ENCODE measurements around the gene AP5Z1. TPM values are rescaled to one million over a fixed set of nuclear protein-coding genes. Genes with fewer than 3 reads are reported as not detected.

Gene AP5Z1
- total RNA-seq, 1 experiment from 2014 or later: 35.6 TPM

DNA sequence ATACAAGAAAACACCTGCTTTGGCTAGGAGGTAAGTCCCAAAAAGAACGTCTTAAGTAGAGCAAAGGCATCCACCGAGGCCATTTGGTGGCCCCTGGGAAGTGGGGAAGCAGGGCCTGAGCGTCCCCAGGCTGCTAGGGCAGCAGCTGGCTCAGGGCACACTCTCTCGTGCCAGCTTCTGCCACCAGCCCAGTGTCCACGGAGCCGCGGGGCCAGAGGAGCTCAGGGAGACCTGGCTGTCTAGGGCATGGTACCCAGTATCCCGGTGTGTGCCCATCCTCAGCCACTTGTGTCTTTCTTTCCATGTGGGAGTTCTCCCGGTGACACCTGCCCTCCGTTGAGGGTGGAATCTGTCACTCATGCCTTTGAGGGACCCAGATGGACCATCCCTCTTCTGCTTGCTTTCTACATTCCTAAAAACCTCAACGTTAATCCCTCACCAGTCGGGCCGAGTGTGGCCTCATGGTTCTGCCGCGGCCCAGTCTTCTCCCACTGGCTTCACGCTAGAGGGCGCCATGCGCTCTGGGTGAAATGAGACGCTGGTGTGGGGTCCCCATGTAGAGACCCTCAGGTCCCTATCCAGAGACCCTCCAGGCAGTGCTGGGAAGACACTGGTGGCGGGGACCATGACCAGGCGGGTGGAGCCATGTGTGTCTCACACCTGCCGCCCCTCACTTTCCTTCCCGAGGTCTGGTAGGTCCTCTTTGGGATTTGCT, 9.5 kb upstream of the AP5Z1 start:
- TF ChIP-seq EZH2 (IDR thresholded peaks at IDR 0.05; ENCODE audit: borderline replicate concordance, low read depth, low read length, poor library complexity, severe bottlenecking): no peak
- no peak; the same call in 1 of the 2 replicates for TF ChIP-seq CTCF (conservative IDR thresholded peaks at IDR 0.05; ENCODE audit: low read depth, low read length)
- DNase-seq (ENCODE audit: low spot score): no peak
- Histone ChIP-seq H3K27ac (ENCODE audit: low read depth, low read length, poor library complexity, severe bottlenecking) (no peak overlapping the region), H3K36me3 (ENCODE audit: insufficient read depth, low read length, poor library complexity, severe bottlenecking) (peaks cover 26% of the 10 kb centered on the region), H3K4me3 (ENCODE audit: low read depth, low read length, poor library complexity, severe bottlenecking) (no peak overlapping the region), H3K4me1 (ENCODE audit: insufficient read depth, low read length, poor library complexity, severe bottlenecking) (no peaks in the 10 kb centered on the region), H3K27me3 (replicated peaks; ENCODE audit: insufficient read depth, low read depth, low read length, poor library complexity) (no peaks in the 10 kb centered on the region), H3K9me3 (ENCODE audit: low read depth, low read length, poor library complexity, severe bottlenecking) (no peaks in the 10 kb centered on the region)
- intact Hi-C loops (cut with micrococcal nuclease; ENCODE audit: unreplicated experiment): no loop called here
- BruUV-seq (replicated peaks): no TSS peak
- ChIA-PET CTCF (interaction anchor here (0.6 kb wide), 1 partner anchor 9 kb away, joined by 3 read pairs; the partner anchor contains the start of gene AP5Z1), POLR2A (ENCODE audit: low non-redundant PET) (no interaction called here)

- peak overlapping the region; percentile 2 for H3K27ac ChIP-seq (ENCODE audit: low read depth, low read length, poor library complexity, severe bottlenecking)
- H3K27me3 ChIP-seq (replicated peaks; ENCODE audit: insufficient read depth, low read depth, low read length, poor library complexity): no peaks in the 10 kb centered on the region
- H3K4me3 ChIP-seq (ENCODE audit: low read depth, low read length, poor library complexity, severe bottlenecking): no peak overlapping the region
- no peaks in the 10 kb centered on the region for H3K4me1 ChIP-seq (ENCODE audit: insufficient read depth, low read length, poor library complexity, severe bottlenecking)
- DNase-seq (ENCODE audit: low spot score): no peak
- POLR2A ChIA-PET (ENCODE audit: low non-redundant PET): no interaction called here
- intact Hi-C loops (cut with micrococcal nuclease; ENCODE audit: unreplicated experiment): no loop called here
- CTCF ChIA-PET: no interaction called here
- H3K36me3 ChIP-seq (ENCODE audit: insufficient read depth, low read length, poor library complexity, severe bottlenecking): peaks cover 22% of the 10 kb centered on the region
- no peak for TF ChIP-seq EZH2 (IDR thresholded peaks at IDR 0.05; ENCODE audit: borderline replicate concordance, low read depth, low read length, poor library complexity, severe bottlenecking)
- TF ChIP-seq CTCF (conservative IDR thresholded peaks at IDR 0.05; ENCODE audit: low read depth, low read length): no peak
- TSS peak; percentile 3 for BruUV-seq (replicated peaks)
- H3K9me3 ChIP-seq (ENCODE audit: low read depth, low read length, poor library complexity, severe bottlenecking): no peaks in the 10 kb centered on the region
These were observed 8.5 kb upstream of the AP5Z1 start for GRCh38 chr7:4766666-4767519.

GRCh38 chr7:4768597-4769569, 6.5 kb upstream of the AP5Z1 start:
- intact Hi-C loops (cut with micrococcal nuclease; ENCODE audit: unreplicated experiment): no loop called here
- ChIA-PET CTCF (no interaction called here), POLR2A (ENCODE audit: low non-redundant PET) (interaction anchor here (0.7 kb wide), 1 partner anchor 70 kb away, joined by 6 read pairs; no protein-coding TSS in a partner anchor)
- peaks cover 4% of the 10 kb centered on the region for H3K36me3 ChIP-seq (ENCODE audit: insufficient read depth, low read length, poor library complexity, severe bottlenecking)
- H3K27me3 ChIP-seq (replicated peaks; ENCODE audit: insufficient read depth, low read depth, low read length, poor library complexity): no peaks in the 10 kb centered on the region
- no TSS peak for BruUV-seq (replicated peaks)
- H3K4me3 ChIP-seq (ENCODE audit: low read depth, low read length, poor library complexity, severe bottlenecking): no peak overlapping the region
- TF ChIP-seq CTCF (conservative IDR thresholded peaks at IDR 0.05; ENCODE audit: low read depth, low read length): no peak
- TF ChIP-seq EZH2 (IDR thresholded peaks at IDR 0.05; ENCODE audit: borderline replicate concordance, low read depth, low read length, poor library complexity, severe bottlenecking): no peak
- no peaks in the 10 kb centered on the region for H3K4me1 ChIP-seq (ENCODE audit: insufficient read depth, low read length, poor library complexity, severe bottlenecking)
- no peak for DNase-seq (ENCODE audit: low spot score)
- H3K9me3 ChIP-seq (ENCODE audit: low read depth, low read length, poor library complexity, severe bottlenecking): no peaks in the 10 kb centered on the region
- no peak overlapping the region for H3K27ac ChIP-seq (ENCODE audit: low read depth, low read length, poor library complexity, severe bottlenecking)
